HepG2 (cell line): ENCODE data around the gene TNS4. TPM values are rescaled to one million over a fixed set of nuclear protein-coding genes. Genes with fewer than 3 reads are reported as not detected.
A peak's percentile ranks its signal among the peaks of the same experiment; 100 is the strongest.

ENCODE experiments used
- ATAC-seq: fragments of 200-7000 bp; cut with Tn5 transposase; 3 replicates; pipeline ENCODE4 v1.9.1; 2020; ENCODE audit warnings: mild to moderate bottlenecking, moderate library complexity
- BruUV-seq: library from RNA; stranded (reverse); fragments of 400-500 nt; replicated peaks from 2 replicates; lab custom pipeline; 2021; lab: Mats Ljungman, UMichigan
- CTCF ChIA-PET: fragments of 300-600 bp; formaldehyde crosslinking; extraction: SDS; loops from one replicate; lab custom pipeline; 2021; ENCODE audit warnings: low total read pairs, inconsistent platforms, low intra/inter-chr PET ratio; lab: Yijun Ruan, JAX
- POLR2A ChIA-PET: fragments of 350-600 bp; sonication (Branson Sonifier 250); formaldehyde crosslinking; loops from one replicate; lab custom pipeline; 2020; ENCODE audit warnings: antibody characterized with exemption, inconsistent platforms; lab: Yijun Ruan, JAX
- DNase-seq: peaks from one replicate; pipeline ENCODE4 v3.0.0-alpha.2; 2015; ENCODE audit warnings: low spot score
- FAIRE-seq: peaks from 3 replicates; lab custom pipeline; 2011; peaks lifted over from hg19 to GRCh38; lab: Jason Lieb, UNC
- H2AFZ ChIP-seq: one replicate; pipeline ENCODE4 v1.6.1; 2011; ENCODE audit warnings: low read length, inconsistent platforms
- H3K27ac ChIP-seq: fragments of 300-600 bp; 3 replicates; pipeline ENCODE4 v1.8.0; 2011; ENCODE audit warnings: mixed run types, mild to moderate bottlenecking, mixed read lengths, low read length, inconsistent platforms; ENCODE audit not compliant: insufficient read depth; ENCODE audit errors: extremely low read length
- H3K27me3 ChIP-seq, 2 experiments: fragments of 200-600 bp in 1 of 2; 2 replicates in 1 of 2; 3 replicates in 1 of 2; pipeline versions ENCODE4 v1.6.0 to v1.8.0; 2011; ENCODE audit warnings: low read length in 2 of 2, mild to moderate bottlenecking in 2 of 2, moderate library complexity in 2 of 2, inconsistent platforms in 1 of 2; ENCODE audit not compliant: insufficient read depth in 2 of 2, control insufficient read depth in 1 of 2
- H3K36me3 ChIP-seq, 2 experiments: fragments of 200-600 bp in 1 of 2; replicated peaks in 1 of 2; 2 replicates in 1 of 2; 3 replicates in 1 of 2; pipeline versions ENCODE4 v1.5.1 to v1.8.0; 2011; ENCODE audit warnings: low read length in 2 of 2, inconsistent platforms in 1 of 2; ENCODE audit not compliant: insufficient read depth in 2 of 2, control insufficient read depth in 1 of 2
- H3K4me1 ChIP-seq: 2 replicates; pipeline ENCODE4 v1.5.1; 2012; ENCODE audit warnings: low read length, inconsistent platforms; ENCODE audit not compliant: insufficient read depth
- H3K4me2 ChIP-seq: 2 replicates; pipeline ENCODE4 v1.6.0; 2011; ENCODE audit warnings: low read depth, low read length, inconsistent platforms
- H3K4me3 ChIP-seq, 3 experiments: fragments of 200-600 bp in 1 of 3; sonication (generic), shearing (Covaris generic) in 1 of 3; replicated peaks in 1 of 3; 2 replicates each; pipeline ENCODE4 v1.5.1; 2011 to 2016; ENCODE audit warnings: low read length in 3 of 3, inconsistent platforms in 2 of 3, low read depth in 2 of 3, mild to moderate bottlenecking in 2 of 3, control low read depth in 1 of 3, mixed read lengths in 1 of 3; ENCODE audit not compliant: insufficient read depth in 1 of 3
- H3K79me2 ChIP-seq: one replicate; pipeline ENCODE4 v1.6.1; 2011; ENCODE audit warnings: low read length, inconsistent platforms; ENCODE audit not compliant: insufficient read depth
- H3K9ac ChIP-seq: 2 replicates; pipeline ENCODE4 v1.6.0; 2011; ENCODE audit warnings: mild to moderate bottlenecking, low read depth, low read length, inconsistent platforms; ENCODE audit not compliant: insufficient read depth
- H3K9me3 ChIP-seq: 2 replicates; pipeline ENCODE4 v1.5.1; 2012; ENCODE audit warnings: mild to moderate bottlenecking, low read length
- H4K20me1 ChIP-seq: 2 replicates; pipeline ENCODE4 v1.6.0; 2011; ENCODE audit warnings: inconsistent platforms, mild to moderate bottlenecking, low read length, moderate library complexity; ENCODE audit not compliant: insufficient read depth
- HDAC6 ChIP-seq: fragments of 200-600 bp; sonication (generic); IDR thresholded peaks from 2 replicates; pipeline ENCODE4 v1.7.0; 2017; ENCODE audit warnings: mild to moderate bottlenecking, antibody characterized with exemption, low read length, low read depth
- USF2 ChIP-seq, 2 experiments: sonication (generic) in 1 of 2; formaldehyde crosslinking in 1 of 2; IDR thresholded peaks; 2 replicates each; pipeline versions ENCODE4 v1.5.1 to v1.6.1; 2011 to 2020; ENCODE audit warnings: borderline replicate concordance in 1 of 2, low read depth in 1 of 2, low read length in 1 of 2, mild to moderate bottlenecking in 1 of 2, missing genetic modification reagents in 1 of 2, moderate library complexity in 1 of 2
- ZNF121 ChIP-seq: sonication (generic); formaldehyde crosslinking; IDR thresholded peaks from 2 replicates; pipeline ENCODE4 v1.5.0; 2020; ENCODE audit warnings: mild to moderate bottlenecking, missing genetic modification reagents
- WGBS: methylation state at CpG from one replicate; pipeline ENCODE4 v1.1.6; 2017; ENCODE audit warnings: low lambda C conversion rate; 5-methylcytosine and 5-hydroxymethylcytosine counted together
- in situ Hi-C: cut with HindIII; loops from 2 replicates; pipeline ENCODE4 v1.10.0; 2017; ENCODE audit warnings: low pct_unique_long_range_greater_than_20kb; ENCODE audit not compliant: extremely low pct_ligation_motif_present
- intact Hi-C: fragments of 100-400 bp; cut with micrococcal nuclease; formaldehyde crosslinking; loops from one replicate; pipeline ENCODE4 v1.10.0; 2022; ENCODE audit not compliant: unreplicated experiment
- polyA plus RNA-seq, 8 experiments: library from polyadenylated mRNA; depleted of rRNA in 3 of 8; stranded (reverse) in 7 of 8; unstranded in 1 of 8; fragments of >200 nt; fragmentation: Illumina TruSeq in 4 of 8; extraction: Trizol in 4 of 8; gene quantifications; 2 replicates each; pipeline versions ENCODE4 v1.2.1 to v1.2.3, GENCODE V29; 2011 to 2016; ENCODE audit warnings: low read depth in 4 of 8, missing spikeins in 1 of 8, mixed read lengths in 1 of 8; ENCODE audit not compliant: insufficient read depth in 1 of 8
- total RNA-seq, 5 experiments: library from RNA; depleted of rRNA; stranded (reverse); fragments of >200 nt; fragmentation: Illumina TruSeq; extraction: Trizol; gene quantifications; 2 replicates each; pipeline ENCODE4 v1.2.3, GENCODE V29; 2016; ENCODE audit warnings: low read depth in 1 of 5
- TF ChIP-seq, protein P1 (sequence below): fragments of 450-650 bp; IDR thresholded peaks from 2 replicates; pipeline ENCODE4 v1.6.1; 2016

Gene TNS4
- total and polyA plus RNA-seq, 2 of the 13 experiments (the other 11 are each of a cell fraction or from before 2014, with no cell fraction given) = 0.58 to 2.1 TPM

GRCh38 chr17:40503154-40503553, 1.7 kb upstream of the TNS4 start:
- Histone ChIP-seq H3K9me3 (no peaks in the 10 kb centered on the region), H3K36me3 (no peaks in the 10 kb centered on the region), H4K20me1 (no peaks in the 10 kb centered on the region), H3K27ac (no peak overlapping the region), H3K9ac (no peak overlapping the region), H3K4me2 (no peak overlapping the region), H3K4me1 (peaks cover 36% of the 10 kb centered on the region), H3K4me3 (no peak overlapping the region), H3K27me3 (peaks cover 0 to 21% of the 10 kb centered on the region in 2 experiments; a peak in 4 of 5 replicates), H3K79me2 (no peaks in the 10 kb centered on the region), H2AFZ (no peak overlapping the region)
- WGBS = 86% methylated on average over 2 of the region's 2 CpGs
- FAIRE-seq (no peak), ATAC-seq (no peak), DNase-seq (no peak)
- ChIA-PET CTCF (no interaction called here), POLR2A (no interaction called here)
- TF ChIP-seq ZNF121 (CRISPR knock-in tag) (peak; percentile 61; the same call in 1 of the 2 replicates), USF2 (IDR thresholded peaks at IDR 0.05; ENCODE audit: low read depth, low read length) (no peak), USF2 (CRISPR knock-in tag; IDR thresholded peaks at IDR 0.05; ENCODE audit: borderline replicate concordance) (no peak)
- BruUV-seq = no TSS peak
- intact Hi-C loops (no loop called here), in situ Hi-C loops (no loop called here)

DNA sequence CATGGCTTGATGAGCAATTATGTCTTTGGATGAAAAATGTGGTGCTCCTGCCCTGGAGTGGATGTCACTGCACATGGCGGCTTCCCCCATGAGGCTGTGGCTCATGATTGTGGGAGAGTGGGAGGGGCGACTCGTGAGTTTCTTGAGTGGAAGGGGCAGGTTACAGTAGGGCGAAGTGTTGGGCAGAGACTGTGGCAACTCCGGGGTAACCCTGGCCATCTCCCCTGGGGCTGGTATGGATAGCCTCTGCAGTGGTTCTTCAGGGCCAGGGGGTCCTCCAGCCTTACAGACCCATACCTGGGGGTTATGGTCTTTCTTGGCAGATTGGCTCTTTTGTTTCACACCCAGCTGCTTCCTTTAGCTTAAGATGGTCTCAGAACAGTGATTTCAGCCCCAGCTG, 1.3 kb upstream of the TNS4 start:
- in situ Hi-C loops = no loop called here

More for the DNA sequence above, 1.3 kb upstream of the TNS4 start:
- Histone ChIP-seq H3K27me3 (peaks cover 0 to 21% of the 10 kb centered on the region in 2 experiments; a peak in 4 of 5 replicates), H2AFZ (no peak overlapping the region), H3K4me1 (peaks cover 40% of the 10 kb centered on the region), H3K36me3 (no peaks in the 10 kb centered on the region), H3K79me2 (no peaks in the 10 kb centered on the region), H4K20me1 (no peaks in the 10 kb centered on the region), H3K4me3 (no peak overlapping the region), H3K4me2 (no peak overlapping the region), H3K9ac (no peak overlapping the region), H3K27ac (no peak overlapping the region), H3K9me3 (no peaks in the 10 kb centered on the region)
- DNase-seq (no peak), ATAC-seq (no peak), FAIRE-seq (no peak)
- POLR2A ChIA-PET = no interaction called here
- intact Hi-C loops = no loop called here
- no TSS peak for BruUV-seq
- CTCF ChIA-PET = no interaction called here
- 44% methylated on average over 5 of the region's 5 CpGs for WGBS
- no peak for TF ChIP-seq HDAC6
- TF ChIP-seq, protein P1, sequence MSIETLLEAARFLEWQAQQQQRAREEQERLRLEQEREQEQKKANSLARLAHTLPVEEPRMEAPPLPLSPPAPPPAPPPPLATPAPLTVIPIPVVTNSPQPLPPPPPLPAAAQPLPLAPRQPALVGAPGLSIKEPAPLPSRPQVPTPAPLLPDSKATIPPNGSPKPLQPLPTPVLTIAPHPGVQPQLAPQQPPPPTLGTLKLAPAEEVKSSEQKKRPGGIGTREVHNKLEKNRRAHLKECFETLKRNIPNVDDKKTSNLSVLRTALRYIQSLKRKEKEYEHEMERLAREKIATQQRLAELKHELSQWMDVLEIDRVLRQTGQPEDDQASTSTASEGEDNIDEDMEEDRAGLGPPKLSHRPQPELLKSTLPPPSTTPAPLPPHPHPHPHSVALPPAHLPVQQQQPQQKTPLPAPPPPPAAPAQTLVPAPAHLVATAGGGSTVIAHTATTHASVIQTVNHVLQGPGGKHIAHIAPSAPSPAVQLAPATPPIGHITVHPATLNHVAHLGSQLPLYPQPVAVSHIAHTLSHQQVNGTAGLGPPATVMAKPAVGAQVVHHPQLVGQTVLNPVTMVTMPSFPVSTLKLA = peak; percentile 25; the same call in 1 of the 2 replicates
